Peyer's patch (tissue), 4 donors: Measurements from ENCODE around the gene PKDCC.

Experiments used
- POLR2A ChIP-seq, 2 donors: fragments of 450-650 bp; IDR thresholded peaks; one replicate each; pipeline ENCODE4 v1.5.1; 2017; ENCODE audit warnings: antibody characterized with exemption in 2 of 2, mild to moderate bottlenecking in 2 of 2, moderate library complexity in 2 of 2
- TF ChIP-seq, protein P1 (sequence below), 6 experiments: fragments of 450-650 bp in 4 of 6; fragments of 200-600 bp in 2 of 6; sonication (generic) in 1 of 6; IDR thresholded peaks; one replicate each; pipeline ENCODE4 v1.5.1; 2017 to 2019; ENCODE audit warnings: antibody characterized with exemption in 6 of 6, mild to moderate bottlenecking in 3 of 6, moderate library complexity in 1 of 6

GRCh38 chr2:42059261-42059898 lies 11.6 kb downstream of the PKDCC start:
- TF ChIP-seq, protein P1, sequence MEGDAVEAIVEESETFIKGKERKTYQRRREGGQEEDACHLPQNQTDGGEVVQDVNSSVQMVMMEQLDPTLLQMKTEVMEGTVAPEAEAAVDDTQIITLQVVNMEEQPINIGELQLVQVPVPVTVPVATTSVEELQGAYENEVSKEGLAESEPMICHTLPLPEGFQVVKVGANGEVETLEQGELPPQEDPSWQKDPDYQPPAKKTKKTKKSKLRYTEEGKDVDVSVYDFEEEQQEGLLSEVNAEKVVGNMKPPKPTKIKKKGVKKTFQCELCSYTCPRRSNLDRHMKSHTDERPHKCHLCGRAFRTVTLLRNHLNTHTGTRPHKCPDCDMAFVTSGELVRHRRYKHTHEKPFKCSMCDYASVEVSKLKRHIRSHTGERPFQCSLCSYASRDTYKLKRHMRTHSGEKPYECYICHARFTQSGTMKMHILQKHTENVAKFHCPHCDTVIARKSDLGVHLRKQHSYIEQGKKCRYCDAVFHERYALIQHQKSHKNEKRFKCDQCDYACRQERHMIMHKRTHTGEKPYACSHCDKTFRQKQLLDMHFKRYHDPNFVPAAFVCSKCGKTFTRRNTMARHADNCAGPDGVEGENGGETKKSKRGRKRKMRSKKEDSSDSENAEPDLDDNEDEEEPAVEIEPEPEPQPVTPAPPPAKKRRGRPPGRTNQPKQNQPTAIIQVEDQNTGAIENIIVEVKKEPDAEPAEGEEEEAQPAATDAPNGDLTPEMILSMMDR (IDR thresholded peaks at IDR 0.05), result no peak
- TF ChIP-seq POLR2A (IDR thresholded peaks at IDR 0.05), result no peak
